CD4-positive, alpha-beta T cell (primary cell): ENCODE data around the gene ZNF677. TPM values are rescaled to one million over a fixed set of nuclear protein-coding genes. Genes with fewer than 3 reads are reported as not detected.
"Not testable (repeated sequence)": the region's sequence is repeated elsewhere in the genome, so short reads cannot be mapped to it uniquely, and the experiment has no call there.

Experiments
- ATAC-seq: fragments of 200-7000 bp; cut with Tn5 transposase; one replicate; pipeline ENCODE4 v1.10.0; 2022; ENCODE audit warnings: mild to moderate bottlenecking; ENCODE audit not compliant: poor library complexity
- CTCF ChIA-PET: fragments of 350-600 bp; sonication (Branson Sonifier 250); formaldehyde crosslinking; loops from one replicate; lab custom pipeline; 2021; ENCODE audit warnings: antibody characterized with exemption, inconsistent platforms; lab: Charles Lee
- POLR2A ChIA-PET: fragments of 350-600 bp; sonication (Branson Sonifier 250); formaldehyde crosslinking; loops from one replicate; lab custom pipeline; 2021; ENCODE audit warnings: antibody characterized with exemption, inconsistent platforms; lab: Charles Lee
- DNase-seq, 14 experiments: peaks; one replicate each; pipeline ENCODE4 v3.0.0-alpha.2; 2013 to 2020; ENCODE audit warnings: mixed read lengths in 2 of 14
- H3K27ac ChIP-seq, 2 donors: one replicate each; pipeline versions ENCODE4 v1.5.1 to v1.7.0; 2013; ENCODE audit warnings: low read length in 2 of 2, low read depth in 1 of 2, mild to moderate bottlenecking in 1 of 2
- H3K27me3 ChIP-seq, 2 experiments: 1 replicate in 1 of 2; 2 replicates in 1 of 2; pipeline versions ENCODE4 v1.6.1 to v1.7.0; 2013; ENCODE audit warnings: low read length in 2 of 2, control low read depth in 1 of 2, mild to moderate bottlenecking in 1 of 2, moderate library complexity in 1 of 2; ENCODE audit not compliant: insufficient read depth in 2 of 2, control insufficient read depth in 1 of 2
- H3K36me3 ChIP-seq: one replicate; pipeline ENCODE4 v1.6.1; 2013; ENCODE audit warnings: low read length, control low read depth; ENCODE audit not compliant: insufficient read depth
- H3K4me1 ChIP-seq: one replicate; pipeline ENCODE4 v1.6.1; 2013; ENCODE audit warnings: low read length, control low read depth; ENCODE audit not compliant: insufficient read depth
- H3K4me3 ChIP-seq: one replicate; pipeline ENCODE4 v1.5.1; 2013; ENCODE audit warnings: mild to moderate bottlenecking, low read length, moderate library complexity
- H3K9me3 ChIP-seq, 2 experiments: 1 replicate in 1 of 2; 2 replicates in 1 of 2; pipeline versions ENCODE4 v1.6.1 to v1.7.0; 2013; ENCODE audit warnings: low read length in 2 of 2, mild to moderate bottlenecking in 2 of 2, control low read depth in 1 of 2, moderate library complexity in 1 of 2; ENCODE audit not compliant: control insufficient read depth in 1 of 2, insufficient read depth in 1 of 2
- H3K27ac Mint-ChIP-seq: one replicate; pipeline ENCODE4 v1.8.0; 2020; ENCODE audit warnings: mixed read lengths
- H3K27me3 Mint-ChIP-seq: one replicate; pipeline ENCODE4 v1.8.0; 2021; ENCODE audit warnings: mixed read lengths
- H3K36me3 Mint-ChIP-seq: one replicate; pipeline ENCODE4 v1.8.0; 2021; ENCODE audit warnings: low read depth, mixed read lengths
- H3K4me1 Mint-ChIP-seq: one replicate; pipeline ENCODE4 v1.8.0; 2021; ENCODE audit warnings: low read depth, mixed read lengths
- H3K4me3 Mint-ChIP-seq: one replicate; pipeline ENCODE4 v1.8.0; 2020; ENCODE audit warnings: mild to moderate bottlenecking, mixed read lengths
- H3K9me3 Mint-ChIP-seq: one replicate; pipeline ENCODE4 v1.8.0; 2020; ENCODE audit warnings: mixed read lengths
- intact Hi-C, 2 experiments: fragments of 100-400 bp; cut with DNase I in 1 of 2; cut with micrococcal nuclease in 1 of 2; formaldehyde crosslinking; loops; one replicate each; pipeline versions ENCODE4 v1.15.1 to v1.9.0; 2023 to 2025; cut with DNase I, micrococcal nuclease
- polyA plus RNA-seq, 2 donors: library from polyadenylated mRNA; unstranded; fragments of 120-200 nt; gene quantifications; one replicate each; pipeline ENCODE4 v1.2.1, GENCODE V29; 2013
- total RNA-seq, 174 experiments: library from RNA in 2 of 174; stranded (reverse) in 2 of 174; gene quantifications; one replicate each; pipeline ENCODE4 v1.2.3 and lab custom pipeline; 2021 to 2026
- TF ChIP-seq, protein P1 (sequence below): fragments of 200-600 bp; IDR thresholded peaks from one replicate; pipeline ENCODE4 v1.8.0; 2022; ENCODE audit warnings: antibody characterized with exemption, mild to moderate bottlenecking

ZNF677 gene
- total RNA-seq: 1 to 10 TPM; 5.2 to 6.4 TPM
- 14.7 TPM for polyA plus RNA-seq (2013, experiment 1 of 2)
- polyA plus RNA-seq (2013, experiment 2 of 2): 10.2 TPM
- total RNA-seq (lab: John Stamatoyannopoulos, UW): 2.1 to 20.8 (median 8.1) reads per million in 172 experiments

GRCh38 chr19:53254411-53255341, at the start of gene ZNF677:
TSS of gene ZNF677 (minus strand) at chr19:53254873. CDS start at chr19:53251550, 3,323 bp downstream.
- peaks cover 42 to 51% of the 10 kb centered on the region in 2 experiments for H3K9me3 ChIP-seq
- H3K36me3 ChIP-seq: peaks cover 12% of the 10 kb centered on the region
- peaks cover 28% of the 10 kb centered on the region for H3K9me3 Mint-ChIP-seq
- peak within 1 kb of the TSS; percentile 4 for H3K27ac Mint-ChIP-seq
- DNase-seq (peak; percentile 60 to 90 (median 78)), ATAC-seq (peak; percentile 98)
- intact Hi-C loops: loop anchor here in 1 of 2 experiments (5.0 to 10.0 kb wide), 2 partner anchors 57 to 110 kb away; partner anchors contain the start of gene ZNF525
- ChIA-PET CTCF (interaction anchor here (1.1 kb wide), 1 partner anchor 59 kb away, joined by 6 read pairs; no protein-coding TSS in a partner anchor), POLR2A (no interaction called here)
- peaks cover 3% of the 10 kb centered on the region for H3K27me3 Mint-ChIP-seq
- H3K27ac ChIP-seq: peak within 1 kb of the TSS in 1 of 2 donors; percentile 29
- peak within 1 kb of the TSS; percentile 85 for H3K4me3 ChIP-seq
- peaks cover 68% of the 10 kb centered on the region for H3K36me3 Mint-ChIP-seq
- no peaks in the 10 kb centered on the region for H3K27me3 ChIP-seq
- H3K4me1 Mint-ChIP-seq: peaks cover 7% of the 10 kb centered on the region
- H3K4me3 Mint-ChIP-seq: peak within 1 kb of the TSS; percentile 83
- peaks cover 12% of the 10 kb centered on the region for H3K4me1 ChIP-seq
- TF ChIP-seq, protein P1, sequence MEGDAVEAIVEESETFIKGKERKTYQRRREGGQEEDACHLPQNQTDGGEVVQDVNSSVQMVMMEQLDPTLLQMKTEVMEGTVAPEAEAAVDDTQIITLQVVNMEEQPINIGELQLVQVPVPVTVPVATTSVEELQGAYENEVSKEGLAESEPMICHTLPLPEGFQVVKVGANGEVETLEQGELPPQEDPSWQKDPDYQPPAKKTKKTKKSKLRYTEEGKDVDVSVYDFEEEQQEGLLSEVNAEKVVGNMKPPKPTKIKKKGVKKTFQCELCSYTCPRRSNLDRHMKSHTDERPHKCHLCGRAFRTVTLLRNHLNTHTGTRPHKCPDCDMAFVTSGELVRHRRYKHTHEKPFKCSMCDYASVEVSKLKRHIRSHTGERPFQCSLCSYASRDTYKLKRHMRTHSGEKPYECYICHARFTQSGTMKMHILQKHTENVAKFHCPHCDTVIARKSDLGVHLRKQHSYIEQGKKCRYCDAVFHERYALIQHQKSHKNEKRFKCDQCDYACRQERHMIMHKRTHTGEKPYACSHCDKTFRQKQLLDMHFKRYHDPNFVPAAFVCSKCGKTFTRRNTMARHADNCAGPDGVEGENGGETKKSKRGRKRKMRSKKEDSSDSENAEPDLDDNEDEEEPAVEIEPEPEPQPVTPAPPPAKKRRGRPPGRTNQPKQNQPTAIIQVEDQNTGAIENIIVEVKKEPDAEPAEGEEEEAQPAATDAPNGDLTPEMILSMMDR: no peak

GRCh38 chr19:53301341-53301740, 46.7 kb upstream of the ZNF677 start:
- CTCF ChIA-PET, H3K36me3 ChIP-seq, H3K4me1 ChIP-seq, H3K27ac ChIP-seq, H3K36me3 Mint-ChIP-seq, H3K4me3 Mint-ChIP-seq, H3K9me3 Mint-ChIP-seq, H3K4me3 ChIP-seq, POLR2A ChIA-PET, intact Hi-C loops, ATAC-seq, H3K27ac Mint-ChIP-seq, H3K27me3 ChIP-seq, H3K4me1 Mint-ChIP-seq: not testable (repeated sequence)
- H3K27me3 Mint-ChIP-seq: peaks cover 23% of the 10 kb centered on the region
- peaks cover 5 to 42% of the 10 kb centered on the region in 2 experiments for H3K9me3 ChIP-seq
- DNase-seq: peak in 3 of 14 experiments; percentile 1 to 12 (median 2)

GRCh38 chr19:53294786-53295441, 40.2 kb upstream of the ZNF677 start:
- H3K27me3 ChIP-seq: no peaks in the 10 kb centered on the region
- H3K36me3 ChIP-seq: no peaks in the 10 kb centered on the region
- peaks cover 15% of the 10 kb centered on the region for H3K36me3 Mint-ChIP-seq
- ChIA-PET CTCF (no interaction called here), POLR2A (no interaction called here)
- H3K27me3 Mint-ChIP-seq: no peaks in the 10 kb centered on the region
- no peak overlapping the region for H3K27ac Mint-ChIP-seq
- ATAC-seq (no peak), DNase-seq (no peak)
- H3K4me3 ChIP-seq: no peak overlapping the region
- H3K9me3 Mint-ChIP-seq: peaks cover 17% of the 10 kb centered on the region
- H3K27ac ChIP-seq: no peak overlapping the region
- H3K4me1 Mint-ChIP-seq: no peaks in the 10 kb centered on the region
- H3K4me1 ChIP-seq: no peaks in the 10 kb centered on the region
- intact Hi-C loops: no loop called here
- H3K4me3 Mint-ChIP-seq: no peak overlapping the region
- peaks cover 41 to 62% of the 10 kb centered on the region in 2 experiments for H3K9me3 ChIP-seq
- TF ChIP-seq, protein P1: no peak
